CMK (cell line): ENCODE data around the gene PLA2G12B.
A peak's percentile ranks its signal among the peaks of the same experiment; 100 is the strongest.
"Not testable (repeated sequence)": the region's sequence is repeated elsewhere in the genome, so short reads cannot be mapped to it uniquely, and the experiment has no call there.

Experiments
- DNase-seq: peaks from one replicate; pipeline ENCODE4 v3.0.0-alpha.2; 2010; ENCODE audit warnings: low read depth

PLA2G12B gene

GRCh38 chr10:72935361-72935760, 19.2 kb downstream of the PLA2G12B start:
- DNase-seq, result no peak

GRCh38 chr10:72932259-72933015, 22.2 kb downstream of the PLA2G12B start:
- DNase-seq, result no peak

GRCh38 chr10:72930276-72930675, 24.3 kb downstream of the PLA2G12B start:
- DNase-seq, result no peak

GRCh38 chr10:72928798-72929197, 25.8 kb downstream of the PLA2G12B start:
- DNase-seq, result no peak

GRCh38 chr10:72927485-72927884, 27.1 kb downstream of the PLA2G12B start:
- no peak for DNase-seq

- no peak for DNase-seq
Measured at GRCh38 chr10:72925951-72926465, 28.6 kb downstream of the PLA2G12B start.

- no peak for DNase-seq
Measured at GRCh38 chr10:72924351-72924750, 30.3 kb downstream of the PLA2G12B start.

GRCh38 chr10:72921147-72921683, 33.4 kb downstream of the PLA2G12B start:
- DNase-seq, result not testable (repeated sequence)

GRCh38 chr10:72918352-72918751, 36.3 kb downstream of the PLA2G12B start:
- no peak for DNase-seq

GRCh38 chr10:72917803-72918332, 36.7 kb downstream of the PLA2G12B start:
- DNase-seq, result not testable (repeated sequence)

GRCh38 chr10:72917201-72917600, 37.4 kb downstream of the PLA2G12B start:
- DNase-seq, result not testable (repeated sequence)

- DNase-seq, result no peak
Measured at GRCh38 chr10:72913287-72913686, 41.3 kb downstream of the PLA2G12B start.

GRCh38 chr10:72912736-72913135, 41.9 kb downstream of the PLA2G12B start:
- DNase-seq, result no peak

- no peak for DNase-seq
Measured at GRCh38 chr10:72911758-72912157, 42.8 kb downstream of the PLA2G12B start.

- DNase-seq, result no peak
Measured at GRCh38 chr10:72910705-72911104, 43.9 kb downstream of the PLA2G12B start.

- DNase-seq, result no peak
Measured at GRCh38 chr10:72906446-72906845, 48.2 kb downstream of the PLA2G12B start.

GRCh38 chr10:72904806-72905205, 49.8 kb downstream of the PLA2G12B start:
- DNase-seq, result no peak

- DNase-seq, result peak; percentile 46
Measured at GRCh38 chr10:72903941-72904446, 50.6 kb downstream of the PLA2G12B start.

- no peak for DNase-seq
Measured at GRCh38 chr10:72899545-72899944, 55.1 kb downstream of the PLA2G12B start.

GRCh38 chr10:72898616-72899015, 56.0 kb downstream of the PLA2G12B start:
- DNase-seq, result no peak

- no peak for DNase-seq
Measured at GRCh38 chr10:72895236-72895850, 59.3 kb downstream of the PLA2G12B start.

- no peak for DNase-seq
Measured at GRCh38 chr10:72893136-72893798, 61.3 kb downstream of the PLA2G12B start, which contains the start of gene OIT3. OIT3 (plus strand) TSS chr10:72893739; CDS start chr10:72893799, 60 bp downstream.
